SK-N-MC (cell line): ENCODE data around the gene SLC23A3.

Source experiments
- EZH2 ChIP-seq: fragments of 200-600 bp; sonication (generic); IDR thresholded peaks from one replicate; pipeline ENCODE4 v1.6.1; 2017; ENCODE audit warnings: antibody characterized with exemption
- POLR2AphosphoS5 ChIP-seq: IDR thresholded peaks from 2 replicates; pipeline ENCODE4 v1.6.1; 2012; ENCODE audit warnings: mild to moderate bottlenecking, low read depth, low read length, borderline replicate concordance

DNA sequence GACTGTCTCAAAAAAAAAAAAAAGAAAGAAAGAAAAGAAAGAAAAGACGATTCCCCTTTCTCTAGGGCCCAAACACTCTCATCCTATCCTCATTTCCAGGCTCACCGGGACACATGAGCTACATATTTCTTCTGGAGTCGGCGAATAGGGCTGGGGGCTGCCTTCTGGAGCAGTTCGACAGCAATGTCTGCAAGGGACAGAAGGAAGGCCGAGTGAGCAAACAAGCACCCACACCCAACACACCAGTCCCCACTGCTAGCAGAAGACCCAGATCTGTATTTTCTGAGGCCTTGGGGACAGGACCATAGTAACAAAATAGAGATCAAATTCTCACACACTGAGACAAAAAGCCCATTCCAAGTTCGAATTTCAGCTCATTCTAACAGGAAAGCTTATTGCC is 5.7 kb upstream of the SLC23A3 start:
- TF ChIP-seq EZH2: no peak
- TF ChIP-seq POLR2AphosphoS5: no peak
